K562 (cell line): ENCODE measurements around the gene VTCN1. TPM values are rescaled to one million over a fixed set of nuclear protein-coding genes. Genes with fewer than 3 reads are reported as not detected.
A peak's percentile ranks its signal among the peaks of the same experiment; 100 is the strongest.

ENCODE experiments used
- ARID1B ChIP-seq: fragments of 450-650 bp; IDR thresholded peaks from 2 replicates; pipeline ENCODE4 v1.6.1; 2016; ENCODE audit warnings: antibody characterized with exemption, mild to moderate bottlenecking, inconsistent platforms
- ATF3 ChIP-seq, 2 experiments: fragments of 450-650 bp in 1 of 2; sonication (generic) in 1 of 2; formaldehyde crosslinking in 1 of 2; IDR thresholded peaks in 1 of 2; conservative IDR thresholded peaks in 1 of 2; 2 replicates each; pipeline versions ENCODE4 v1.6.1 to v1.8.1; 2016 to 2023; ENCODE audit warnings: mild to moderate bottlenecking in 2 of 2, moderate library complexity in 2 of 2, inconsistent platforms in 1 of 2, missing genetic modification reagents in 1 of 2
- CREM ChIP-seq: IDR thresholded peaks from 2 replicates; pipeline ENCODE4 v1.6.1; 2014; ENCODE audit warnings: antibody characterized with exemption, low read depth
- ETV5 ChIP-seq: sonication (generic); formaldehyde crosslinking; IDR thresholded peaks from 2 replicates; pipeline ENCODE4 v1.4.0; 2020; ENCODE audit warnings: low read depth, mild to moderate bottlenecking, missing genetic modification reagents
- FUS ChIP-seq: fragments of 200-400 bp; formaldehyde crosslinking; optimal IDR thresholded peaks from 2 replicates; pipeline ENCODE3; 2017; ENCODE audit warnings: low read depth, low read length
- GTF2E2 ChIP-seq: fragments of 200-800 bp; sonication (Bioruptor generic); IDR thresholded peaks from 2 replicates; pipeline ENCODE4 v1.6.1; 2016; ENCODE audit warnings: missing genetic modification characterization, missing compliant biosample characterization
- LCOR ChIP-seq: sonication (generic); formaldehyde crosslinking; IDR thresholded peaks from 2 replicates; pipeline ENCODE4 v1.8.0; 2022; ENCODE audit warnings: mild to moderate bottlenecking, missing genetic modification reagents
- NCOR1 ChIP-seq: fragments of 450-650 bp; IDR thresholded peaks from 2 replicates; pipeline ENCODE4 v1.6.1; 2016; ENCODE audit warnings: mild to moderate bottlenecking, moderate library complexity
- NFIC ChIP-seq: fragments of 450-650 bp; IDR thresholded peaks from 2 replicates; pipeline ENCODE4 v1.6.1; 2017; ENCODE audit warnings: mild to moderate bottlenecking, inconsistent platforms
- NR2C2 ChIP-seq, 2 experiments: fragments of 200-800 bp in 1 of 2; sonication (Bioruptor generic) in 1 of 2; sonication (generic) in 1 of 2; formaldehyde crosslinking in 1 of 2; IDR thresholded peaks; 2 replicates each; pipeline versions ENCODE4 v1.6.1 to v1.8.0; 2016 to 2022; ENCODE audit warnings: mild to moderate bottlenecking in 1 of 2, missing compliant biosample characterization in 1 of 2, missing genetic modification characterization in 1 of 2, missing genetic modification reagents in 1 of 2
- PHB2 ChIP-seq: fragments of 450-650 bp; IDR thresholded peaks from 2 replicates; pipeline ENCODE4 v1.6.1; 2017; ENCODE audit warnings: low read depth
- SMARCE1 ChIP-seq: fragments of 450-650 bp; IDR thresholded peaks from 2 replicates; pipeline ENCODE4 v1.7.1; 2016; ENCODE audit warnings: mild to moderate bottlenecking
- TBL1XR1 ChIP-seq, 2 experiments: IDR thresholded peaks; 2 replicates each; pipeline ENCODE4 v1.6.1; 2012; ENCODE audit warnings: improper control_type of control experiment in 2 of 2, low read length in 2 of 2, mild to moderate bottlenecking in 1 of 2
- TBP ChIP-seq: optimal IDR thresholded peaks from 2 replicates; pipeline ENCODE3; 2011; ENCODE audit warnings: low read depth, low read length, improper control_type of control experiment
- ZBTB33 ChIP-seq: sonication (generic); formaldehyde crosslinking; IDR thresholded peaks from 2 replicates; pipeline ENCODE4 v1.8.1; 2023; ENCODE audit warnings: mild to moderate bottlenecking, missing genetic modification reagents
- ZNF408 ChIP-seq: fragments of 250-450 bp; sonication (Bioruptor Pico); IDR thresholded peaks from 2 replicates; pipeline ENCODE4 v1.4.0; 2020; ENCODE audit warnings: low read depth, mild to moderate bottlenecking, moderate library complexity
- ZNF592 ChIP-seq: fragments of 450-650 bp; IDR thresholded peaks from 2 replicates; pipeline ENCODE4 v1.6.1; 2017; ENCODE audit warnings: antibody characterized with exemption, mild to moderate bottlenecking
- ZNF639 ChIP-seq, 2 experiments: fragments of 200-800 bp in 1 of 2; sonication (Bioruptor generic) in 1 of 2; sonication (generic) in 1 of 2; formaldehyde crosslinking in 1 of 2; IDR thresholded peaks in 1 of 2; conservative IDR thresholded peaks in 1 of 2; 2 replicates each; pipeline versions ENCODE4 v1.5.0 to v1.6.1; 2016 to 2020; ENCODE audit warnings: missing compliant biosample characterization in 1 of 2, missing genetic modification characterization in 1 of 2, missing genetic modification reagents in 1 of 2
- polyA plus RNA-seq, 8 experiments: library from polyadenylated mRNA; depleted of rRNA in 4 of 8; stranded (reverse) in 5 of 8; unstranded in 3 of 8; fragments of >200 nt; fragmentation: Nextera tagmentation in 2 of 8; fragmentation: Illumina TruSeq in 1 of 8; extraction: Ambion mirVana in 2 of 8; extraction: Trizol in 1 of 8; gene quantifications; 2 replicates each; pipeline versions ENCODE4 v1.2.1 to v1.2.3, GENCODE V29; 2011 to 2014; ENCODE audit warnings: inconsistent platforms in 1 of 8, missing spikeins in 1 of 8
- total RNA-seq, 7 experiments: library from RNA; depleted of rRNA in 6 of 7; stranded (reverse); fragments of >200 nt in 6 of 7; fragmentation: Illumina TruSeq in 2 of 7; extraction: Trizol in 2 of 7; gene quantifications; 2 replicates each; pipeline versions ENCODE4 v1.2.1 to v1.2.3, GENCODE V29; 2011 to 2021; ENCODE audit warnings: low replicate concordance in 1 of 7

The VTCN1 gene
- total and polyA plus RNA-seq, 9 of the 15 experiments (the other 6 are each of a cell fraction or from before 2014, with no cell fraction given) = not detected

GRCh38 chr1:117093870-117094621 is 116.7 kb downstream of the VTCN1 start (continued):
- TF ChIP-seq ZNF592 (no peak; the same call in 1 of the 2 replicates), SMARCE1 (peak; percentile 14; the same call in 1 of the 2 replicates), ZBTB33 (peak; percentile 15; the same call in 1 of the 2 replicates), TBL1XR1 (IDR thresholded peaks at IDR 0.05; ENCODE audit: low read length in 2 of 2) (no peak), LCOR (CRISPR knock-in tag) (0 out of 2 replicates have a peak, but pooled peaks have one; percentile 24), NFIC (0 out of 2 replicates have a peak, but pooled peaks have one; percentile 6), NR2C2 (CRISPR knock-in tag; IDR thresholded peaks at IDR 0.05) (no peak), NR2C2 (tag; IDR thresholded peaks at IDR 0.05) (no peak), PHB2 (no peak), FUS (no peak), ATF3 (IDR thresholded peaks at IDR 0.05) (peak; percentile 48), ATF3 (CRISPR knock-in tag; conservative IDR thresholded peaks at IDR 0.05) (no peak), ARID1B (peak; percentile 25; the same call in 1 of the 2 replicates), ZNF639 (CRISPR knock-in tag; conservative IDR thresholded peaks at IDR 0.05 in 1 of 2, IDR thresholded peaks at IDR 0.05 in 1 of 2) (no peak), ETV5 (CRISPR knock-in tag) (peak; percentile 82; the same call in 1 of the 2 replicates), GTF2E2 (no peak), NCOR1 (0 out of 2 replicates have a peak, but pooled peaks have one; percentile 22), TBP (no peak), CREM (peak; percentile 41; the same call in 1 of the 2 replicates), ZNF408 (CRISPR knock-in tag) (no peak)
